Measurements from ENCODE around the gene FAAP20. TPM values are rescaled to one million over a fixed set of nuclear protein-coding genes. Genes with fewer than 3 reads are reported as not detected.

The FAAP20 gene
- total and polyA plus RNA-seq, 2 donors (not counting 3 experiments of a cell fraction or from before 2014, with no cell fraction given): 31.5 to 62.6 TPM

DNA sequence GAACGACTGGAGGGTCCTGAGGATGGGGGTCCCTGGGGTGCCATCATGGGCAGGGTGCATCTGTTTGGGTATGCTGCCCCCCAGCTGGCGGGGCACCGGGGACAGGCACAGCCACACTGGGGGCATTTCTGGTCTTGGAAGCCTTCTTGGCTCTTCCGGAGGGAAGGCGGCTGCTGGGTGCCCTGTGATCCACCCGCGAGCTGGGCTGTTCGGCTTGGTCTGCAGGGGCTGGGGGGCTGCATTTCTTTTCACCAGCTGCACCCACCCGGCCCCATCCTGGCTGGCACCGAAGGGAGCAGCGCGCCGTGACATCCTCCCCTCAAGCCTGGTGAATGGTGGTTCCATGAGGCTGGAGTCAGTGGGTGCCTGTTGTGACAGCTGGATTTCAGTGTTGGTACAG lies 12.2 kb downstream of the FAAP20 start:
- Histone ChIP-seq H3K9me3 (replicated peaks; ENCODE audit: control insufficient read depth, insufficient read depth, low read length) (no peaks in the 10 kb centered on the region), H3K4me3 (replicated peaks in 1 of 3; ENCODE audit: insufficient read depth in 1 of 3, low read depth in 1 of 3, low read length in 3 of 3) (no peak overlapping the region), H3K9me1 (replicated peaks; ENCODE audit: control insufficient read depth, extremely low read depth, insufficient read depth, low read length) (no peaks in the 10 kb centered on the region), H3K27me3 (ENCODE audit: control insufficient read depth in 2 of 2, insufficient read depth in 2 of 2, low read length in 2 of 2) (no peaks in the 10 kb centered on the region), H3K36me3 (ENCODE audit: control insufficient read depth in 2 of 2, extremely low read depth in 1 of 2, insufficient read depth in 2 of 2, low read length in 2 of 2) (no peaks in the 10 kb centered on the region), H3K79me2 (ENCODE audit: control insufficient read depth, insufficient read depth, low read length) (no peaks in the 10 kb centered on the region), H3K4me2 (ENCODE audit: insufficient read depth, low read length) (no peak overlapping the region), H2AFZ (ENCODE audit: low read depth, low read length) (no peak overlapping the region), H4K20me1 (replicated peaks; ENCODE audit: control insufficient read depth, extremely low read depth, insufficient read depth, low read length) (no peaks in the 10 kb centered on the region), H3K4me1 (ENCODE audit: control insufficient read depth, extremely low read depth, insufficient read depth, low read length) (no peaks in the 10 kb centered on the region), H3K9ac (replicated peaks; ENCODE audit: extremely low read depth, insufficient read depth, low read length) (no peak overlapping the region), H3K27ac (ENCODE audit: insufficient read depth, low read depth, low read length) (no peak overlapping the region)
- dilution Hi-C loops (cut with MboI; ENCODE audit: extremely low pct_ligation_motif_present, low sequenced_read_pairs) (no loop called here), intact Hi-C loops (cut with micrococcal nuclease) (no loop called here)
- no peak for FAIRE-seq
- POLR2A ChIA-PET: no interaction called here
- CTCF ChIA-PET: interaction anchor here (2.0 kb wide), 1 partner anchor 8 kb away, joined by 9 read pairs; no protein-coding TSS in a partner anchor
- TF ChIP-seq POLR2AphosphoS5 (IDR thresholded peaks at IDR 0.05; ENCODE audit: insufficient read depth, low read depth, low read length): no peak
- no peak for TF ChIP-seq MYC (IDR thresholded peaks at IDR 0.05; ENCODE audit: low read depth, low read length)
- no peak for TF ChIP-seq GATA2 (IDR thresholded peaks at IDR 0.05; ENCODE audit: insufficient read depth, insufficient read length, low read depth, low read length)
- TF ChIP-seq, protein P1, sequence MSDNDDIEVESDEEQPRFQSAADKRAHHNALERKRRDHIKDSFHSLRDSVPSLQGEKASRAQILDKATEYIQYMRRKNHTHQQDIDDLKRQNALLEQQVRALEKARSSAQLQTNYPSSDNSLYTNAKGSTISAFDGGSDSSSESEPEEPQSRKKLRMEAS (IDR thresholded peaks at IDR 0.05; ENCODE audit: insufficient read depth, insufficient read length): no peak
- no peak for TF ChIP-seq EZH2 (IDR thresholded peaks at IDR 0.05; ENCODE audit: borderline replicate concordance, low read depth, low read length, severe bottlenecking)
- no peak for TF ChIP-seq FOS (IDR thresholded peaks at IDR 0.05; ENCODE audit: borderline replicate concordance, insufficient read depth, low read length)
- no TSS peak for BruUV-seq (replicated peaks)
- no peak for DNase-seq (ENCODE audit: low read depth, low spot score)

DNA sequence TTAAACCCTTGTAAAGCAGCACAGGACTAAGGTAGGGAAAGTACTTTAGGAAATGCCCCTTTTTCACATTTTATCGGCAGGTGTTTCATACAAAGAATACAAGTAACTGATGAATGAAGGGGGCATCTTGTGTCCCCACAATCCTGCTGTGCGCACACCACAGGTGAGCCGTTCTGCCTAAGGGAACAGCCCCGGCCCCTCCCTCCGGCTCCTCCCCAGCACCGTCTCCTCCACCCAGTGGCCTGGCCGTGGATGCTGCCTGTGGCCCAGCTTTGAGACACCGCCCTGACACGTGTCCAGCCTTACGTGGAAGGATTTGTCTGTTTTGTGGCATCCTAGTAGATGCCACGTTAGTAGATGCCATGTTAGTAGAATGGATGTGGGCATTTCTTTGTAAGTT lies 12.8 kb downstream of the FAAP20 start:
- no peak overlapping the region for H3K4me2 ChIP-seq (ENCODE audit: insufficient read depth, low read length)
- ChIA-PET POLR2A (no interaction called here), CTCF (interaction anchor here (2.0 kb wide), 1 partner anchor 7 kb away, joined by 9 read pairs; no protein-coding TSS in a partner anchor)
- no peaks in the 10 kb centered on the region for H4K20me1 ChIP-seq (replicated peaks; ENCODE audit: control insufficient read depth, extremely low read depth, insufficient read depth, low read length)
- DNase-seq (ENCODE audit: low read depth, low spot score) (no peak), FAIRE-seq (no peak)
- no peaks in the 10 kb centered on the region for H3K9me1 ChIP-seq (replicated peaks; ENCODE audit: control insufficient read depth, extremely low read depth, insufficient read depth, low read length)
- BruUV-seq (replicated peaks): no TSS peak
- H3K4me1 ChIP-seq (ENCODE audit: control insufficient read depth, extremely low read depth, insufficient read depth, low read length): no peaks in the 10 kb centered on the region
- no peak overlapping the region for H2AFZ ChIP-seq (ENCODE audit: low read depth, low read length)
- H3K27ac ChIP-seq (ENCODE audit: insufficient read depth, low read depth, low read length): no peak overlapping the region
- no peak overlapping the region for H3K4me3 ChIP-seq (replicated peaks in 1 of 3; ENCODE audit: insufficient read depth in 1 of 3, low read depth in 1 of 3, low read length in 3 of 3)
- H3K79me2 ChIP-seq (ENCODE audit: control insufficient read depth, insufficient read depth, low read length): no peaks in the 10 kb centered on the region
- H3K9ac ChIP-seq (replicated peaks; ENCODE audit: extremely low read depth, insufficient read depth, low read length): no peak overlapping the region
- TF ChIP-seq POLR2AphosphoS5 (IDR thresholded peaks at IDR 0.05; ENCODE audit: insufficient read depth, low read depth, low read length) (no peak), MYC (IDR thresholded peaks at IDR 0.05; ENCODE audit: low read depth, low read length) (no peak), JUN (IDR thresholded peaks at IDR 0.05; ENCODE audit: borderline replicate concordance, insufficient read depth, insufficient read length, low read depth) (no peak), FOS (IDR thresholded peaks at IDR 0.05; ENCODE audit: borderline replicate concordance, insufficient read depth, low read length) (no peak), POLR2A (IDR thresholded peaks at IDR 0.05; ENCODE audit: low read depth, low read length) (no peak), EZH2 (IDR thresholded peaks at IDR 0.05; ENCODE audit: borderline replicate concordance, low read depth, low read length, severe bottlenecking) (no peak), GATA2 (IDR thresholded peaks at IDR 0.05; ENCODE audit: insufficient read depth, insufficient read length, low read depth, low read length) (no peak)
- TF ChIP-seq, protein P1 (IDR thresholded peaks at IDR 0.05; ENCODE audit: insufficient read depth, insufficient read length): no peak
- TF ChIP-seq, protein P2, sequence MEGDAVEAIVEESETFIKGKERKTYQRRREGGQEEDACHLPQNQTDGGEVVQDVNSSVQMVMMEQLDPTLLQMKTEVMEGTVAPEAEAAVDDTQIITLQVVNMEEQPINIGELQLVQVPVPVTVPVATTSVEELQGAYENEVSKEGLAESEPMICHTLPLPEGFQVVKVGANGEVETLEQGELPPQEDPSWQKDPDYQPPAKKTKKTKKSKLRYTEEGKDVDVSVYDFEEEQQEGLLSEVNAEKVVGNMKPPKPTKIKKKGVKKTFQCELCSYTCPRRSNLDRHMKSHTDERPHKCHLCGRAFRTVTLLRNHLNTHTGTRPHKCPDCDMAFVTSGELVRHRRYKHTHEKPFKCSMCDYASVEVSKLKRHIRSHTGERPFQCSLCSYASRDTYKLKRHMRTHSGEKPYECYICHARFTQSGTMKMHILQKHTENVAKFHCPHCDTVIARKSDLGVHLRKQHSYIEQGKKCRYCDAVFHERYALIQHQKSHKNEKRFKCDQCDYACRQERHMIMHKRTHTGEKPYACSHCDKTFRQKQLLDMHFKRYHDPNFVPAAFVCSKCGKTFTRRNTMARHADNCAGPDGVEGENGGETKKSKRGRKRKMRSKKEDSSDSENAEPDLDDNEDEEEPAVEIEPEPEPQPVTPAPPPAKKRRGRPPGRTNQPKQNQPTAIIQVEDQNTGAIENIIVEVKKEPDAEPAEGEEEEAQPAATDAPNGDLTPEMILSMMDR (IDR thresholded peaks at IDR 0.05; ENCODE audit: extremely low read depth in 1 of 2, insufficient read depth in 1 of 2, low read depth in 1 of 2, low read length in 2 of 2): no peak
- dilution Hi-C loops (cut with MboI; ENCODE audit: extremely low pct_ligation_motif_present, low sequenced_read_pairs) (no loop called here), intact Hi-C loops (cut with micrococcal nuclease) (no loop called here)
- H3K36me3 ChIP-seq (ENCODE audit: control insufficient read depth in 2 of 2, extremely low read depth in 1 of 2, insufficient read depth in 2 of 2, low read length in 2 of 2): no peaks in the 10 kb centered on the region
- no peaks in the 10 kb centered on the region for H3K27me3 ChIP-seq (ENCODE audit: control insufficient read depth in 2 of 2, insufficient read depth in 2 of 2, low read length in 2 of 2)
- H3K9me3 ChIP-seq (replicated peaks; ENCODE audit: control insufficient read depth, insufficient read depth, low read length): no peaks in the 10 kb centered on the region
